ENCODE measurements around the gene COL4A5. TPM values are rescaled to one million over a fixed set of nuclear protein-coding genes. Genes with fewer than 3 reads are reported as not detected.

The COL4A5 gene
- total RNA-seq, 1 experiment from 2014 or later = 138 TPM

DNA sequence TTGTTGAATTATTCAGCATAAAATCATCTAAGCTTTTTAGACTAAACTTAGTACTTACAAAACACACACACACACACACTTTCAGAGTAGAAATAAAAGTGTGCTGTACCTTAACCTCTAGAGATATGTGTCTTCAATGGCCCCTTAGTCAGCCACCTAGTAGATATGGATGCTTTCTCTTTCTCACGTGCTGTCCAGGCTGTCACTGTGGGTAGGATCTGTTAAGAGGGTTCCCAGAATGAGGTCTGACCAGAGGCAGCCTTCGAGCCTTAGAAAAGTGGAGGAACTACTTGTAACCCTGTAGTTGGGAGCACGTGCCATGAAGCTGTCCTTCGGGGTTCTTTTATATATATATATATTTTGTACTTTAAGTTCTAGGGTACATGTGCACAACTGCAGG, 117.9 kb downstream of the COL4A5 start:
- BruUV-seq (replicated peaks) = no TSS peak
- H3K4me3 Mint-ChIP-seq (ENCODE audit: unreplicated experiment) = no peak overlapping the region
- ChIA-PET POLR2A (no interaction called here), CTCF (interaction anchor here (0.7 kb wide), 1 partner anchor 366 kb away, joined by 4 read pairs; no protein-coding TSS in a partner anchor)
- peaks cover 20% of the 10 kb centered on the region for H3K36me3 Mint-ChIP-seq (ENCODE audit: insufficient read depth, unreplicated experiment)
- H3K9me3 Mint-ChIP-seq (ENCODE audit: unreplicated experiment) = no peaks in the 10 kb centered on the region
- no peak overlapping the region for H3K27ac Mint-ChIP-seq (ENCODE audit: low read depth, unreplicated experiment)
- TF ChIP-seq, protein P1, sequence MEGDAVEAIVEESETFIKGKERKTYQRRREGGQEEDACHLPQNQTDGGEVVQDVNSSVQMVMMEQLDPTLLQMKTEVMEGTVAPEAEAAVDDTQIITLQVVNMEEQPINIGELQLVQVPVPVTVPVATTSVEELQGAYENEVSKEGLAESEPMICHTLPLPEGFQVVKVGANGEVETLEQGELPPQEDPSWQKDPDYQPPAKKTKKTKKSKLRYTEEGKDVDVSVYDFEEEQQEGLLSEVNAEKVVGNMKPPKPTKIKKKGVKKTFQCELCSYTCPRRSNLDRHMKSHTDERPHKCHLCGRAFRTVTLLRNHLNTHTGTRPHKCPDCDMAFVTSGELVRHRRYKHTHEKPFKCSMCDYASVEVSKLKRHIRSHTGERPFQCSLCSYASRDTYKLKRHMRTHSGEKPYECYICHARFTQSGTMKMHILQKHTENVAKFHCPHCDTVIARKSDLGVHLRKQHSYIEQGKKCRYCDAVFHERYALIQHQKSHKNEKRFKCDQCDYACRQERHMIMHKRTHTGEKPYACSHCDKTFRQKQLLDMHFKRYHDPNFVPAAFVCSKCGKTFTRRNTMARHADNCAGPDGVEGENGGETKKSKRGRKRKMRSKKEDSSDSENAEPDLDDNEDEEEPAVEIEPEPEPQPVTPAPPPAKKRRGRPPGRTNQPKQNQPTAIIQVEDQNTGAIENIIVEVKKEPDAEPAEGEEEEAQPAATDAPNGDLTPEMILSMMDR (IDR thresholded peaks at IDR 0.05; ENCODE audit: unreplicated experiment) = no peak
- intact Hi-C loops (cut with micrococcal nuclease) = no loop called here
- no peak for DNase-seq (ENCODE audit: unreplicated experiment)
- H3K4me1 Mint-ChIP-seq (ENCODE audit: insufficient read depth, unreplicated experiment) = no peaks in the 10 kb centered on the region
- peaks cover 84% of the 10 kb centered on the region for H3K27me3 Mint-ChIP-seq (ENCODE audit: insufficient read depth, unreplicated experiment)

DNA sequence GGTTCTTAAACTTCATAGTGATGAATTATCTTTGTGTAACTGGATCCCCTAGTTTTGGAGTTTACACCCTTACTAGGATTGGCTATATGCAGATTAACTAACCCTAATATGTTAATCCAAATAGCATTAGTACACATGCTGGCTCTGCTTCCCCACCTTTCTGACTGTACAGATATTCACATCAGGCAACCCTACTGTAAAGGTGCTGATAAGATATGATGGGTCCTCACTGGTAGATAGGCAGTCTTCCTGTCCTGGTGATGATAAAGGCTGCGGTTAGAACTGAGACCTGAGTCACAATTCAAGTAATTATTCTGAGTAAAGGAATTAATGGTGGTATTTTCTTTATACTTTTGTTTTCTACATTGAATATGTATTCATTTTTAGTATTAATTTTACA, 118.6 kb downstream of the COL4A5 start:
- Mint-ChIP-seq H3K4me1 (ENCODE audit: insufficient read depth, unreplicated experiment) (no peaks in the 10 kb centered on the region), H3K27ac (ENCODE audit: low read depth, unreplicated experiment) (no peak overlapping the region), H3K9me3 (ENCODE audit: unreplicated experiment) (no peaks in the 10 kb centered on the region), H3K27me3 (ENCODE audit: insufficient read depth, unreplicated experiment) (peaks cover 77% of the 10 kb centered on the region), H3K36me3 (ENCODE audit: insufficient read depth, unreplicated experiment) (peaks cover 13% of the 10 kb centered on the region), H3K4me3 (ENCODE audit: unreplicated experiment) (no peak overlapping the region)
- DNase-seq (ENCODE audit: unreplicated experiment) = no peak
- BruUV-seq (replicated peaks) = no TSS peak
- ChIA-PET CTCF (no interaction called here), POLR2A (no interaction called here)
- intact Hi-C loops (cut with micrococcal nuclease) = no loop called here
- TF ChIP-seq, protein P1 (IDR thresholded peaks at IDR 0.05; ENCODE audit: unreplicated experiment) = no peak

DNA sequence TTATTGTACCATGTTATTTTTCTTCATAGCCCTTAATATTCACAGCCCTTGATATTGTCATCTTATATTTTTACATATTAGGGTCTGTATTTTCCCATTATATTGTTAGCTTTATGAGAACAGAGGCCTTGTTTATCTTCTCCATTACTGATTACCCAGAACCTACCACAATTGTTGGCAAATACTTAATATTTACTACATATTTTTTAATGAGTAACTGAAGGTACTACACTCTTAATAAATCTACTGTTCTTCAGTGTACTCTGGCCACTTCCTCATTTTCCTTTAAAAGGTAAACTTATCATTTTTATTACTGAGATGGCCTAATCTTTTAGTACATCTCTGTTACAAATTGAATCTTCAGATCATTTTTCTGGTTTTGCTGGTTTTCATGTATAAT, 133.5 kb downstream of the COL4A5 start:
- BruUV-seq (replicated peaks) = no TSS peak
- no peak for DNase-seq (ENCODE audit: unreplicated experiment)

DNA sequence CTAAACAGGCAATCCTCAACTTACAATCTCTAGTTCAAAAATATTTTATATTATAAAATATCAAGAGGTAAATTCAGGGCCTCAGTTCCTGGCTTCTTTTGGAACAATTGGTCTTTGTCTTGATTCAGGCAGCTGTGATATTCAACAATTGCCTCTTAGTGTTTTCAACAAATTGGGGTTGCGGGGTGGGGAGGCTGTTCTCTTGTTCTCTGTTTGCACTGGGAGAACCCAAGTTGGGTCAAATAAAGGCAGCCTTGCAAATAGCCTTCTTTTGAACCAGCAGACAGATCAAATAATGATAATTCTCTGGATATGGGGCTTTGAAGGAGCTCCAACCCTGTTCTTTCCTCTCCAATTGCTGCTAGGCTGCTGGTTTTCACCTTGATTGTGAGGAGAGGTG, 142.5 kb downstream of the COL4A5 start:
- Mint-ChIP-seq H3K4me1 (ENCODE audit: insufficient read depth, unreplicated experiment) (no peaks in the 10 kb centered on the region), H3K9me3 (ENCODE audit: unreplicated experiment) (no peaks in the 10 kb centered on the region), H3K36me3 (ENCODE audit: insufficient read depth, unreplicated experiment) (peaks cover 66% of the 10 kb centered on the region), H3K27me3 (ENCODE audit: insufficient read depth, unreplicated experiment) (peaks cover 69% of the 10 kb centered on the region), H3K27ac (ENCODE audit: low read depth, unreplicated experiment) (no peak overlapping the region), H3K4me3 (ENCODE audit: unreplicated experiment) (no peak overlapping the region)
- no peak for DNase-seq (ENCODE audit: unreplicated experiment)
- CTCF ChIA-PET = interaction anchor here (0.7 kb wide), 1 partner anchor 286 kb away, joined by 5 read pairs; no protein-coding TSS in a partner anchor
- no TSS peak for BruUV-seq (replicated peaks)
- POLR2A ChIA-PET = no interaction called here
- intact Hi-C loops (cut with micrococcal nuclease) = no loop called here
- TF ChIP-seq, protein P1 (IDR thresholded peaks at IDR 0.05; ENCODE audit: unreplicated experiment) = no peak

More for the DNA sequence above, 133.5 kb downstream of the COL4A5 start:
- CTCF ChIA-PET = no interaction called here
- H3K27ac Mint-ChIP-seq (ENCODE audit: low read depth, unreplicated experiment) = no peak overlapping the region
- H3K4me1 Mint-ChIP-seq (ENCODE audit: insufficient read depth, unreplicated experiment) = no peaks in the 10 kb centered on the region
- H3K36me3 Mint-ChIP-seq (ENCODE audit: insufficient read depth, unreplicated experiment) = peaks cover 51% of the 10 kb centered on the region
- intact Hi-C loops (cut with micrococcal nuclease) = no loop called here
- H3K9me3 Mint-ChIP-seq (ENCODE audit: unreplicated experiment) = no peaks in the 10 kb centered on the region
- TF ChIP-seq, protein P1 (IDR thresholded peaks at IDR 0.05; ENCODE audit: unreplicated experiment) = no peak
- peaks cover 50% of the 10 kb centered on the region for H3K27me3 Mint-ChIP-seq (ENCODE audit: insufficient read depth, unreplicated experiment)
- POLR2A ChIA-PET = no interaction called here
- H3K4me3 Mint-ChIP-seq (ENCODE audit: unreplicated experiment) = no peak overlapping the region

All from MCF 10A (cell line).